Osteoblast (primary cell): ENCODE data around the gene TTN. TPM values are rescaled to one million over a fixed set of nuclear protein-coding genes. Genes with fewer than 3 reads are reported as not detected.

Experiments
- DNase-seq: peaks from one replicate; pipeline ENCODE4 v3.0.0; 2011; ENCODE audit warnings: low spot score, mixed read lengths; ENCODE audit not compliant: insufficient read length; ENCODE audit errors: missing footprints
- H2AFZ ChIP-seq: 2 replicates; pipeline ENCODE4 v1.6.0; 2011; ENCODE audit warnings: mild to moderate bottlenecking, low read length
- H3K27ac ChIP-seq: 2 replicates; pipeline ENCODE4 v1.5.1; 2011; ENCODE audit warnings: mild to moderate bottlenecking, low read depth, low read length, moderate library complexity
- H3K27me3 ChIP-seq: 2 replicates; pipeline ENCODE4 v1.6.0; 2012; ENCODE audit warnings: mild to moderate bottlenecking, control low read depth, inconsistent platforms, low read length, moderate library complexity; ENCODE audit not compliant: insufficient read depth
- H3K36me3 ChIP-seq: 2 replicates; pipeline ENCODE4 v1.5.1; 2011; ENCODE audit warnings: mild to moderate bottlenecking, low read length, control low read depth, moderate library complexity; ENCODE audit not compliant: insufficient read depth
- H3K4me1 ChIP-seq: 2 replicates; pipeline ENCODE4 v1.5.1; 2011; ENCODE audit warnings: mild to moderate bottlenecking, low read length, control low read depth, moderate library complexity; ENCODE audit not compliant: insufficient read depth
- H3K4me2 ChIP-seq: 2 replicates; pipeline ENCODE4 v1.6.0; 2011; ENCODE audit warnings: mild to moderate bottlenecking, low read length; ENCODE audit not compliant: insufficient read depth
- H3K4me3 ChIP-seq: fragments of 200-600 bp; sonication (generic); 3 replicates; pipeline ENCODE4 v1.5.1; 2012; ENCODE audit warnings: mild to moderate bottlenecking, low read length, inconsistent platforms; ENCODE audit not compliant: insufficient read depth
- H3K79me2 ChIP-seq: 2 replicates; pipeline ENCODE4 v1.6.0; 2012; ENCODE audit warnings: mild to moderate bottlenecking, low read length, control low read depth, inconsistent platforms; ENCODE audit not compliant: insufficient read depth
- H3K9me3 ChIP-seq: 2 replicates; pipeline ENCODE4 v1.5.1; 2011; ENCODE audit warnings: low read depth, low read length, control low read depth
- H4K20me1 ChIP-seq: 2 replicates; pipeline ENCODE4 v1.6.0; 2012; ENCODE audit warnings: mild to moderate bottlenecking, low read length, control low read depth; ENCODE audit not compliant: insufficient read depth
- total RNA-seq: library from RNA; depleted of rRNA; stranded (reverse); fragments of >200 nt; gene quantifications from 2 replicates; pipeline ENCODE4 v1.2.3, GENCODE V29; 2012
- TF ChIP-seq, protein P1 (sequence below): IDR thresholded peaks from 2 replicates; pipeline ENCODE4 v1.5.1; 2011; ENCODE audit warnings: mild to moderate bottlenecking, low read depth, low read length, moderate library complexity; ENCODE audit errors: extremely low read depth

The TTN gene
- total RNA-seq, 1 donor: under 0.01 TPM

- no peaks in the 10 kb centered on the region for H3K27me3 ChIP-seq
- H3K4me2 ChIP-seq: no peak overlapping the region
- TF ChIP-seq, protein P1, sequence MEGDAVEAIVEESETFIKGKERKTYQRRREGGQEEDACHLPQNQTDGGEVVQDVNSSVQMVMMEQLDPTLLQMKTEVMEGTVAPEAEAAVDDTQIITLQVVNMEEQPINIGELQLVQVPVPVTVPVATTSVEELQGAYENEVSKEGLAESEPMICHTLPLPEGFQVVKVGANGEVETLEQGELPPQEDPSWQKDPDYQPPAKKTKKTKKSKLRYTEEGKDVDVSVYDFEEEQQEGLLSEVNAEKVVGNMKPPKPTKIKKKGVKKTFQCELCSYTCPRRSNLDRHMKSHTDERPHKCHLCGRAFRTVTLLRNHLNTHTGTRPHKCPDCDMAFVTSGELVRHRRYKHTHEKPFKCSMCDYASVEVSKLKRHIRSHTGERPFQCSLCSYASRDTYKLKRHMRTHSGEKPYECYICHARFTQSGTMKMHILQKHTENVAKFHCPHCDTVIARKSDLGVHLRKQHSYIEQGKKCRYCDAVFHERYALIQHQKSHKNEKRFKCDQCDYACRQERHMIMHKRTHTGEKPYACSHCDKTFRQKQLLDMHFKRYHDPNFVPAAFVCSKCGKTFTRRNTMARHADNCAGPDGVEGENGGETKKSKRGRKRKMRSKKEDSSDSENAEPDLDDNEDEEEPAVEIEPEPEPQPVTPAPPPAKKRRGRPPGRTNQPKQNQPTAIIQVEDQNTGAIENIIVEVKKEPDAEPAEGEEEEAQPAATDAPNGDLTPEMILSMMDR: no peak
- no peak overlapping the region for H3K27ac ChIP-seq
- DNase-seq: no peak
- H3K4me3 ChIP-seq: no peak overlapping the region
- peaks cover 11% of the 10 kb centered on the region for H3K4me1 ChIP-seq
- H4K20me1 ChIP-seq: peaks cover 2% of the 10 kb centered on the region
- H3K9me3 ChIP-seq: no peaks in the 10 kb centered on the region
- H3K79me2 ChIP-seq: peaks cover 2% of the 10 kb centered on the region
- H3K36me3 ChIP-seq: peaks cover 5% of the 10 kb centered on the region
- no peak overlapping the region for H2AFZ ChIP-seq
Measured at GRCh38 chr2:178508646-178509045, 298.6 kb downstream of the TTN start.

DNA sequence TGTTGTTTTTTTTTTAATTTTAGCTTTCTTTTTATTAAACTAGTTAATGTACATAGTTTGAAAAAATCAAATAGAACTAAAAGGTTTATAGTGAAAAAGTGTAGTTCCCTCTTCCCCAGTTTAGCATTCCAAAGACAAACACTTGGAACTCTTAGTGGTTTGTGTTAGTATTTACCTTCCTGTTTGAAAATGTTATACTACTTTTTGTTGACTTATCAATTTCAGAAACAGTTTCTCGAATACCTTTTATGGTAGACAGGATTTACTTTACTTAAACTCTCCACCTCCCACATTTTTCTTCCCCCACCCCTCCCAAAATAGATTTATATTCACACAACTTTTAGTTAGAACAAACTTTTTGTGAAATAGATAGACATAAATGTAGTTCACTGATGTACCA lies 300.3 kb downstream of the TTN start:
- peaks cover 2% of the 10 kb centered on the region for H3K79me2 ChIP-seq
- no peak overlapping the region for H3K4me2 ChIP-seq
- H3K4me3 ChIP-seq: no peak overlapping the region
- H3K27ac ChIP-seq: no peak overlapping the region
- peaks cover 18% of the 10 kb centered on the region for H3K36me3 ChIP-seq
- TF ChIP-seq, protein P1: no peak
- H2AFZ ChIP-seq: no peak overlapping the region
- H3K27me3 ChIP-seq: no peaks in the 10 kb centered on the region
- no peaks in the 10 kb centered on the region for H3K9me3 ChIP-seq
- peaks cover 2% of the 10 kb centered on the region for H4K20me1 ChIP-seq
- no peak for DNase-seq
- no peaks in the 10 kb centered on the region for H3K4me1 ChIP-seq

GRCh38 chr2:178506524-178506923 lies 300.7 kb downstream of the TTN start:
- Histone ChIP-seq H3K27ac (no peak overlapping the region), H3K27me3 (no peaks in the 10 kb centered on the region), H4K20me1 (peaks cover 2% of the 10 kb centered on the region), H3K36me3 (peaks cover 22% of the 10 kb centered on the region), H3K79me2 (peaks cover 2% of the 10 kb centered on the region), H3K4me3 (no peak overlapping the region), H3K9me3 (no peaks in the 10 kb centered on the region), H3K4me2 (no peak overlapping the region), H3K4me1 (no peaks in the 10 kb centered on the region), H2AFZ (no peak overlapping the region)
- TF ChIP-seq, protein P1: no peak
- DNase-seq: no peak

DNA sequence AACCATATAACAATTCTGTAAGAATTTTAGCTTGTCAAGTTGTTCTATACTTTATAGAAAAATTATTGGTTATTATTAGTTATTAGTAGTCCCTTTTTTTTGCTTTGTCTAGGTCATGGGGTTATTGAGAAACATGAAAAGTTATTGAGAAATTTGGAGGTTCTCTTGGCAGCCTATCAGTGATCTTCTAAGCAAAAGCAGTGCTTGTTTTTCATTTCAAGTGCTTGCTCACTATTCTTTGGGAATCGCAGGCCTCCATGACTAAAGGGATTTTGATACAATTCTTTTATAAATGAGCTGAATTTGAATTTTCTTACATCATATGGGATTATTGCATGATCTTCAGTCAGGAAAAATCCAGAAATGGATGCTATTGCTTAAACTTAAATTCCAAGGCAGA lies 301.1 kb downstream of the TTN start:
- no peaks in the 10 kb centered on the region for H3K9me3 ChIP-seq
- no peak overlapping the region for H3K27ac ChIP-seq
- H3K4me3 ChIP-seq: no peak overlapping the region
- no peaks in the 10 kb centered on the region for H3K27me3 ChIP-seq
- peaks cover 2% of the 10 kb centered on the region for H3K79me2 ChIP-seq
- no peak overlapping the region for H2AFZ ChIP-seq
- H3K4me2 ChIP-seq: no peak overlapping the region
- DNase-seq: no peak
- peaks cover 26% of the 10 kb centered on the region for H3K36me3 ChIP-seq
- no peaks in the 10 kb centered on the region for H3K4me1 ChIP-seq
- H4K20me1 ChIP-seq: peaks cover 2% of the 10 kb centered on the region
- TF ChIP-seq, protein P1: no peak
